MM.1S (cell line): Measurements from ENCODE around the gene SYCP1.

Experiments
- DNase-seq: peaks from one replicate; pipeline ENCODE4 v3.0.0-alpha.2; 2015
- H2AFZ ChIP-seq: fragments of 300-600 bp; sonication (generic); 2 replicates; pipeline ENCODE4 v1.6.0; 2016; ENCODE audit warnings: antibody characterized with exemption, low read length
- H3F3A ChIP-seq: fragments of 300-600 bp; sonication (generic); 2 replicates; pipeline ENCODE4 v1.6.1; 2016; ENCODE audit warnings: mild to moderate bottlenecking, antibody characterized with exemption, low read length, moderate library complexity, mixed read lengths; ENCODE audit not compliant: insufficient read depth
- H3K27ac ChIP-seq: fragments of 300-600 bp; sonication (generic); 2 replicates; pipeline ENCODE4 v1.5.1; 2016; ENCODE audit warnings: mild to moderate bottlenecking, low read length
- H3K27me3 ChIP-seq: fragments of 300-600 bp; sonication (generic); replicated peaks from 2 replicates; pipeline ENCODE4 v1.6.0; 2016; ENCODE audit warnings: low read length; ENCODE audit not compliant: insufficient read depth
- H3K36me3 ChIP-seq: fragments of 300-600 bp; sonication (generic); replicated peaks from 2 replicates; pipeline ENCODE4 v1.6.1; 2016; ENCODE audit warnings: mild to moderate bottlenecking, low read length, mixed read lengths; ENCODE audit not compliant: insufficient read depth
- H3K4me1 ChIP-seq: fragments of 300-600 bp; sonication (generic); 2 replicates; pipeline ENCODE4 v1.6.1; 2016; ENCODE audit warnings: low read length, mixed read lengths
- H3K4me2 ChIP-seq: fragments of 300-600 bp; sonication (generic); 2 replicates; pipeline ENCODE4 v1.6.0; 2016; ENCODE audit warnings: low read depth, low read length
- H3K4me3 ChIP-seq: fragments of 300-600 bp; sonication (generic); 2 replicates; pipeline ENCODE4 v1.5.1; 2016; ENCODE audit warnings: low read length, mixed read lengths
- H3K79me2 ChIP-seq: fragments of 300-600 bp; sonication (generic); 2 replicates; pipeline ENCODE4 v1.6.1; 2016; ENCODE audit warnings: mixed run types, low read length, mixed read lengths
- H3K9ac ChIP-seq: fragments of 300-600 bp; sonication (generic); 2 replicates; pipeline ENCODE4 v1.6.1; 2016; ENCODE audit warnings: low read length, mixed read lengths
- H3K9me2 ChIP-seq: fragments of 300-600 bp; sonication (generic); replicated peaks from 2 replicates; pipeline ENCODE4 v1.6.1; 2016; ENCODE audit warnings: mild to moderate bottlenecking, low read length, mixed read lengths; ENCODE audit not compliant: insufficient read depth
- H3K9me3 ChIP-seq: fragments of 300-600 bp; sonication (generic); replicated peaks from 2 replicates; pipeline ENCODE4 v1.6.1; 2016; ENCODE audit warnings: mild to moderate bottlenecking, low read length, mixed read lengths; ENCODE audit not compliant: insufficient read depth
- H4K20me1 ChIP-seq: fragments of 300-600 bp; sonication (generic); 2 replicates; pipeline ENCODE4 v1.6.1; 2016; ENCODE audit warnings: mild to moderate bottlenecking, low read length, moderate library complexity, mixed read lengths; ENCODE audit not compliant: insufficient read depth
- CTCF ChIP-seq: fragments of 300-600 bp; sonication (generic); IDR thresholded peaks from 2 replicates; pipeline ENCODE4 v1.5.1; 2016; ENCODE audit warnings: antibody characterized with exemption, low read length, mixed read lengths
- EZH2 ChIP-seq: fragments of 300-600 bp; sonication (generic); optimal IDR thresholded peaks from 2 replicates; pipeline ENCODE3; 2017; ENCODE audit warnings: low read depth, mild to moderate bottlenecking, antibody characterized with exemption, low read length, mixed read lengths
- EZH2phosphoT487 ChIP-seq: fragments of 300-600 bp; sonication (generic); IDR thresholded peaks from 2 replicates; pipeline ENCODE4 v1.6.1; 2018; ENCODE audit warnings: antibody characterized with exemption, low read length

SYCP1 gene

GRCh38 chr1:115035652-115036051, 181.0 kb downstream of the SYCP1 start:
- no peak overlapping the region for H3K4me2 ChIP-seq
- H3K27me3 ChIP-seq: no peaks in the 10 kb centered on the region
- no peaks in the 10 kb centered on the region for H3K79me2 ChIP-seq
- no peak overlapping the region for H3K9ac ChIP-seq
- no peaks in the 10 kb centered on the region for H3K36me3 ChIP-seq
- H3K9me2 ChIP-seq: no peaks in the 10 kb centered on the region
- no peak overlapping the region for H2AFZ ChIP-seq
- DNase-seq: no peak
- H3F3A ChIP-seq: no peaks in the 10 kb centered on the region
- TF ChIP-seq CTCF (no peak), EZH2phosphoT487 (no peak), EZH2 (no peak)
- H4K20me1 ChIP-seq: no peaks in the 10 kb centered on the region
- no peak overlapping the region for H3K4me3 ChIP-seq
- no peaks in the 10 kb centered on the region for H3K4me1 ChIP-seq
- H3K27ac ChIP-seq: no peak overlapping the region
- H3K9me3 ChIP-seq: no peaks in the 10 kb centered on the region

DNA sequence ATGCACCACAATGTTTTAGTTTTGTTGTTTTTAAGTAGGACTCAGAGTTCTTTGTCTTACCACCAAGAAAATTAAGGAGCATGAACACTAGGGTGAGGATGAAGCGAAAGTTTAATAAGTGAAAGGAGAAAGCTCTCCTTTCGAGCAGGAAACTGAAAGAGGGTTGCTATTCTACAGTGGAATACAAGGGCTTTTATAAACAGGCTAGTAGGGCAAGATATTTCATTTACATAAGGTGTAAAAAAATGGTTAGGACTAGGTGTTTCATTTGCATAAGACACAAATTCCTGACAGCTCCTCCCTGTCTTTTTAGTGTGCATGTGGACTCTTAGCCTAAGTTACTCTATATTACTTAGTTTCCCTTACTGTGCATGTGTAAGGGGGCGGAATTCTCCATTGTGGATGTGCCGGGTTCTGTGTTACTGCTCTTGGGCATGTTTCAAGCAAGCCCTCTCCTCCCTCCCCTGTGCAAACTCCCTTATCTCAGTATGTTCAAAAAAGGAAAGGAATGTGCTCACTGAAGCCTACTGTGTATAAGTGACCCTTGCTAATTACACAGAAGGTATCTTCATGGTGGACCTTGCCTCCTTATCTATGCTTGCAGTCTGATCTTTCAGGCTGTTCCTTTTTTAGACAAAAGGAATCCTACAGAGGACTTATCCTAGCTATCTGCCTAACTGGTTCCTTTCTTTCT, 182.3 kb downstream of the SYCP1 start:
- no peak overlapping the region for H3K27ac ChIP-seq
- no peaks in the 10 kb centered on the region for H3K9me2 ChIP-seq
- no peak overlapping the region for H2AFZ ChIP-seq
- H3K4me1 ChIP-seq: no peaks in the 10 kb centered on the region
- no peak overlapping the region for H3K4me2 ChIP-seq
- TF ChIP-seq CTCF: no peak
- no peak for TF ChIP-seq EZH2
- TF ChIP-seq EZH2phosphoT487: no peak
- H3K27me3 ChIP-seq: no peaks in the 10 kb centered on the region
- H3F3A ChIP-seq: no peaks in the 10 kb centered on the region
- H4K20me1 ChIP-seq: no peaks in the 10 kb centered on the region
- no peaks in the 10 kb centered on the region for H3K36me3 ChIP-seq
- H3K9ac ChIP-seq: no peak overlapping the region
- DNase-seq: no peak
- no peak overlapping the region for H3K4me3 ChIP-seq
- no peaks in the 10 kb centered on the region for H3K79me2 ChIP-seq
- H3K9me3 ChIP-seq: no peaks in the 10 kb centered on the region

GRCh38 chr1:115040501-115040900, 185.8 kb downstream of the SYCP1 start:
- no peaks in the 10 kb centered on the region for H4K20me1 ChIP-seq
- H3K36me3 ChIP-seq: no peaks in the 10 kb centered on the region
- no peak overlapping the region for H3K4me2 ChIP-seq
- H2AFZ ChIP-seq: no peak overlapping the region
- no peak for DNase-seq
- no peaks in the 10 kb centered on the region for H3F3A ChIP-seq
- TF ChIP-seq EZH2 (no peak), EZH2phosphoT487 (no peak), CTCF (no peak)
- H3K9me3 ChIP-seq: no peaks in the 10 kb centered on the region
- no peaks in the 10 kb centered on the region for H3K9me2 ChIP-seq
- H3K4me3 ChIP-seq: no peak overlapping the region
- H3K79me2 ChIP-seq: no peaks in the 10 kb centered on the region
- no peak overlapping the region for H3K27ac ChIP-seq
- no peaks in the 10 kb centered on the region for H3K27me3 ChIP-seq
- H3K4me1 ChIP-seq: no peaks in the 10 kb centered on the region
- H3K9ac ChIP-seq: no peak overlapping the region
